Fibroblast of pulmonary artery (primary cell): ENCODE results near the gene FAM110C.

Source experiments
- DNase-seq: peaks from one replicate; pipeline ENCODE4 v3.0.0-alpha.2; 2010; ENCODE audit warnings: low read depth
- H3K4me3 ChIP-seq: replicated peaks from 2 replicates; pipeline ENCODE4 v1.5.1; 2011; ENCODE audit warnings: low read depth, mild to moderate bottlenecking, control low read depth, low read length, moderate library complexity
- CTCF ChIP-seq: IDR thresholded peaks from 2 replicates; pipeline ENCODE4 v1.5.1; 2011; ENCODE audit warnings: mild to moderate bottlenecking, control low read depth, low read length, inconsistent platforms; ENCODE audit errors: missing control alignments

Gene FAM110C

DNA sequence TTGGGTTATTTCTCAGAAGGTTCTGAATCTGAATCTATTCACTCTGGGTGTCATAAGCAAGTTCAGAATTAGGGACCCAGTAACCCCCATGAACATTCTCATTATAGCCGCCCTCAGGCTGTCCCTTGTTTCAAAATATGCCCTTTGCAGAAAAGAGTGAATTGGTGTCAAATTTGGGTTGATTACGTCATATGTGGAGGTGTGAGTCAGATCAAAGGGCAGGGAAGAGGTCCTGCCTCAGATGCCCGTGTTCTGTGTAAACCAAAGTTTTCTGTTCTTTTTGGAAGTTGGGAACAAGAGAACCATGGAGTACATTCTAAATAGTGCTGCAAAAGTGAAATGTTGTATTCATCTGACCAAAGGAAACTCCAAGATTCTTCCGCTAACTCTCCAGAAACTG, 5.8 kb downstream of the FAM110C start:
- no peak for DNase-seq
- no peak overlapping the region for H3K4me3 ChIP-seq
- TF ChIP-seq CTCF = no peak

DNA sequence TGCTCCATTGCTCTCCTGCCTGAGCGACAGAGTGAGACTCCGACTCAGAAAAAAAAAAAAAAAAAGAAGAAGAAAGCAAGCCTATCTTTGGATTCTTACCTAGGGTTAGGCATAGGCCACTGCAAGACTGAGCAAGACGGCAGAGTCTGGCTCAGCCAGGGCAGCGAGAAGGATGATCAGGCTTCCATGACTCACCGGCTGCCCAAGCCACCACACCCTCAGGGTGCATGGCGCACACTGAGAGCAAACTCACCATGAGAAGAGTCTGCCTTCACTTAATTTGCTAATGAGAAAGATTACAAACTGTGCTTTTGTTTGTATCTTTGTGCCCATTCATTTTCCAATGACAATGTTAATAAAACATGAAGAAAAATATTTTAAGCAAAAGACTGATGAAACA, 8.2 kb downstream of the FAM110C start:
- TF ChIP-seq CTCF = no peak
- no peak overlapping the region for H3K4me3 ChIP-seq
- no peak for DNase-seq

- no peak for DNase-seq
- no peak for TF ChIP-seq CTCF
- H3K4me3 ChIP-seq = no peak overlapping the region
Observed at GRCh38 chr2:36318-36717, 10.0 kb downstream of the FAM110C start.

DNA sequence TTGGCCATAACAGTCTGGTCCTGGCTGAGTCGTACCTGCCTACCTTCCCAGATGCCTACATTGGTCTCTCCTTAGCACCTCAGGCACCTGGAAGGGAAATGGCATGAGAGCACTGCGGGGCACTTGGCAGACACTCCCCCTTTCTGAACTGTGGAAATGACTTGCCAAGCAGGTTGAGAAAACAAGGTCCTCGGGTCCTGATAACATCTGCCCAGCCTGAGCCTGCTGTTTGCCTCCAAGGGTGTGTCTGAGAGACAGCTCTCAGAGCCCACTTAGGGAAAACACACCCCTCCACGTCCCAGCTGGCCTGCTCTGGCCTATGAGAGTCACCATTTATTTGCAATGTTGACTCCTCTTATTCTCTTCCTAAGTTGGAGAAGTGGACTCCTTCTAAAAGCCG, 10.5 kb downstream of the FAM110C start:
- no peak for TF ChIP-seq CTCF
- DNase-seq = no peak
- H3K4me3 ChIP-seq = no peak overlapping the region

- TF ChIP-seq CTCF = no peak
- DNase-seq = no peak
- no peak overlapping the region for H3K4me3 ChIP-seq
Observed at GRCh38 chr2:33620-34019, 12.7 kb downstream of the FAM110C start.

GRCh38 chr2:32068-32467, 14.2 kb downstream of the FAM110C start:
- DNase-seq = no peak
- no peak overlapping the region for H3K4me3 ChIP-seq
- no peak for TF ChIP-seq CTCF

- DNase-seq = no peak
- no peak for TF ChIP-seq CTCF
Observed at GRCh38 chr2:29253-29652, 17.1 kb downstream of the FAM110C start.

More at GRCh38 chr2:29253-29652, 17.1 kb downstream of the FAM110C start:
- no peak overlapping the region for H3K4me3 ChIP-seq
